ENCODE results near the gene IL17RB. TPM values are rescaled to one million over a fixed set of nuclear protein-coding genes. Genes with fewer than 3 reads are reported as not detected.

Gene IL17RB
- polyA plus RNA-seq, 2 of the 4 experiments (the other 2 are of a cell fraction), result 1.9 to 2.2 TPM

DNA sequence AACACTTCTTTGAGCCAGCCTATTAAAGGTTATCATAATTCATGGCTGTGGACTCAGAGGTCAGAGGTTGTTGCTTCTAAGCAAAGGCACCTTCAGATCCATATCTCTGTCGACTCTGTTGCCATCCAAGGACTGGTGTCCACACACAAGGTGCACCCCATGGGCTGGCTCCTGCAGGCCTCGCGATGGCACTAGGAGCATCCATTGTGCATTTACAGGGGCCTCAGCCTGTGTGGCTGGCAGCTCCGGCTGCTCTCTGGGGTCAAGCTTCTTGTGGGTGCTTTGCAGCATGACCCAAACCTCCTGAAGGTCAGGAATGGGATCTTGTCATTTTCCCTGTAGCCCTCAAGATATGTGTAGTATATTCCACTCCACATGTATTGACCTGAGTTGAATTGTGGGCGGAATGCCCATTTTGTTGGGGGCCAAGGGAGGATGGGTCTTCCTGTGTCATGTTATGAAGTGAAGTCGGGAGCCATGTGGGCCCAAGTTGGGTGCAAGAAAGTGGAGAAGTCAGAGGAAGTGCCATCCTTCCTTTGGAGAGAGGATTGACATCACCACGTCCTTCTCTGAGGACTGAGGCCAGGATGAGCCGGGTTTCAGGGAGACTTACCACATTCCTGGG is 44.0 kb upstream of the IL17RB start (continued):
- no peak for TF ChIP-seq NR3C1 (IDR thresholded peaks at IDR 0.05)
- no peak for TF ChIP-seq FOXS1 (CRISPR knock-in tag; IDR thresholded peaks at IDR 0.05)

GRCh38 chr3:53803124-53803815 is 43.1 kb upstream of the IL17RB start:
- TF ChIP-seq RAD21 (conservative IDR thresholded peaks at IDR 0.05 in 1 of 2, IDR thresholded peaks at IDR 0.05 in 1 of 2), result no peak
- TF ChIP-seq MAX (IDR thresholded peaks at IDR 0.05), result no peak
- no peak for TF ChIP-seq CBX8 (IDR thresholded peaks at IDR 0.05)
- no peak for TF ChIP-seq RARB (CRISPR knock-in tag; IDR thresholded peaks at IDR 0.05)
- TF ChIP-seq POLR2A (IDR thresholded peaks at IDR 0.05; ENCODE audit: low read length), result no peak
- no peak for TF ChIP-seq CHD4 (IDR thresholded peaks at IDR 0.05; ENCODE audit: borderline replicate concordance)
- no peak for TF ChIP-seq TFCP2L1 (CRISPR knock-in tag; IDR thresholded peaks at IDR 0.05)
- no peak for TF ChIP-seq FOSL2 (IDR thresholded peaks at IDR 0.05)
- no peak for TF ChIP-seq FOSL2 (CRISPR knock-in tag; IDR thresholded peaks at IDR 0.05)
- TF ChIP-seq KDM5A (IDR thresholded peaks at IDR 0.05), result no peak
- TF ChIP-seq, protein P1, sequence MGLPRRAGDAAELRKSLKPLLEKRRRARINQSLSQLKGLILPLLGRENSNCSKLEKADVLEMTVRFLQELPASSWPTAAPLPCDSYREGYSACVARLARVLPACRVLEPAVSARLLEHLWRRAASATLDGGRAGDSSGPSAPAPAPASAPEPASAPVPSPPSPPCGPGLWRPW (IDR thresholded peaks at IDR 0.05), result no peak
- TF ChIP-seq MAFK (IDR thresholded peaks at IDR 0.05; ENCODE audit: partially characterized antibody), result no peak
- no peak for TF ChIP-seq BHLHE40 (IDR thresholded peaks at IDR 0.05; ENCODE audit: low read depth, low read length)
- TF ChIP-seq NR3C1 (IDR thresholded peaks at IDR 0.05), result no peak
- no peak for TF ChIP-seq HDAC2 (IDR thresholded peaks at IDR 0.05)
- POLR2A ChIA-PET, result no interaction called here
- H3K9me3 ChIP-seq, result no peaks in the 10 kb centered on the region
- ATAC-seq (no peak), FAIRE-seq (no peak), DNase-seq (ENCODE audit: low read depth in 1 of 2, low spot score in 1 of 2) (no peak)
- no peak overlapping the region for H3K4me3 ChIP-seq
- 81% methylated on average over 9 of the region's 18 CpGs for WGBS (ENCODE audit: missing lambda C conversion rate)
- H3K4me1 ChIP-seq, result peaks cover 23% of the 10 kb centered on the region
- no peak overlapping the region for H3K27ac ChIP-seq
- CTCF ChIA-PET, result no interaction called here
- H3K4me2 ChIP-seq, result no peak overlapping the region

GRCh38 chr3:53803816-53804695 is 42.3 kb upstream of the IL17RB start:
- 77% methylated on average over 16 of the region's 20 CpGs for WGBS (ENCODE audit: missing lambda C conversion rate)
- no peak for ATAC-seq
- peak overlapping the region; percentile 59; the same call in 2 of the 3 replicates for H3K4me2 ChIP-seq
- no peak for TF ChIP-seq EHMT2 (IDR thresholded peaks at IDR 0.05; ENCODE audit: low read depth)
- no peak for TF ChIP-seq RCOR1 (IDR thresholded peaks at IDR 0.05; ENCODE audit: low read depth, low read length)
- no peak for TF ChIP-seq BCL3 (IDR thresholded peaks at IDR 0.05)
- TF ChIP-seq PHF8 (IDR thresholded peaks at IDR 0.05; ENCODE audit: borderline replicate concordance, low read depth), result no peak
- TF ChIP-seq NR3C1 (IDR thresholded peaks at IDR 0.05), result no peak
- TF ChIP-seq, protein P2, sequence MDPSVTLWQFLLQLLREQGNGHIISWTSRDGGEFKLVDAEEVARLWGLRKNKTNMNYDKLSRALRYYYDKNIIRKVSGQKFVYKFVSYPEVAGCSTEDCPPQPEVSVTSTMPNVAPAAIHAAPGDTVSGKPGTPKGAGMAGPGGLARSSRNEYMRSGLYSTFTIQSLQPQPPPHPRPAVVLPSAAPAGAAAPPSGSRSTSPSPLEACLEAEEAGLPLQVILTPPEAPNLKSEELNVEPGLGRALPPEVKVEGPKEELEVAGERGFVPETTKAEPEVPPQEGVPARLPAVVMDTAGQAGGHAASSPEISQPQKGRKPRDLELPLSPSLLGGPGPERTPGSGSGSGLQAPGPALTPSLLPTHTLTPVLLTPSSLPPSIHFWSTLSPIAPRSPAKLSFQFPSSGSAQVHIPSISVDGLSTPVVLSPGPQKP (IDR thresholded peaks at IDR 0.05; ENCODE audit: low read depth, low read length), result no peak
- no peak for TF ChIP-seq ZFP36 (IDR thresholded peaks at IDR 0.05; ENCODE audit: borderline replicate concordance, partially characterized antibody)
- TF ChIP-seq POLR2AphosphoS2 (conservative IDR thresholded peaks at IDR 0.05; ENCODE audit: low read length), result no peak
- TF ChIP-seq FOSB (CRISPR knock-in tag; IDR thresholded peaks at IDR 0.05), result no peak
- TF ChIP-seq MAFK (IDR thresholded peaks at IDR 0.05; ENCODE audit: partially characterized antibody), result no peak
- TF ChIP-seq REST (IDR thresholded peaks at IDR 0.05), result no peak
- no peak for TF ChIP-seq CTCF (IDR thresholded peaks at IDR 0.05)

More at GRCh38 chr3:53803816-53804695, 42.3 kb upstream of the IL17RB start:
- POLR2A ChIA-PET, result no interaction called here
- Histone ChIP-seq H3K4me1 (peaks cover 23% of the 10 kb centered on the region), H3K4me3 (no peak overlapping the region), H3K9me3 (no peaks in the 10 kb centered on the region), H3K27ac (peak overlapping the region in 1 of 2 experiments; percentile 61; a peak in 2 of 6 replicates)
- FAIRE-seq (no peak), DNase-seq (ENCODE audit: low read depth in 1 of 2, low spot score in 1 of 2) (no peak)
- CTCF ChIA-PET, result no interaction called here
